ENCODE data around the gene RPS6KA6. TPM values are rescaled to one million over a fixed set of nuclear protein-coding genes. Genes with fewer than 3 reads are reported as not detected.

RPS6KA6 gene
- total RNA-seq (10 to 100 TPM in 2 of 5 donors, 1 to 10 TPM in 1, under 1 TPM in 2; 0.29 to 22.3 (median 1.2) TPM), polyA plus RNA-seq (1 to 10 TPM in 1 of 3 donors, under 1 TPM in 2; 0.81 to 1.5 (median 0.95) TPM)
- long read RNA-seq, donor 1 = 0 reads
- long read RNA-seq, donor 2 = 0 reads
- long read RNA-seq, donor 3 = 0 reads
- long read RNA-seq, donor 4 = 0 reads
- long read RNA-seq, donor 5 = 0 reads
- long read RNA-seq, donor 6, partial matches to known transcripts = 0 of 1 reads
- long read RNA-seq, donor 6, other reads (novel, unspliced or antisense) = 0 of 1 reads
- long read RNA-seq, donor 7 = 0 reads
- long read RNA-seq, donor 8 = 0 reads
- long read RNA-seq, donor 9 = 0 reads
- long read RNA-seq, donor 10 = 0 reads

GRCh38 chrX:84187533-84188319, at the start of gene RPS6KA6:
Gene RPS6KA6, minus strand, starts transcription at chrX:84188199. Its CDS starts 300 bp downstream, at chrX:84187899.
- Histone ChIP-seq H3K4me1 (no peaks in the 10 kb centered on the region), H3K9me3 (no peaks in the 10 kb centered on the region), H3K27ac (peak within 1 kb of the TSS; percentile 10 to 73 (median 32)), H3K27me3 (no peaks in the 10 kb centered on the region), H3K36me3 (no peaks in the 10 kb centered on the region), H3K4me3 (peak within 1 kb of the TSS; percentile 53 to 65 (median 57))
- 1 to 36% (median 10%) methylated on average over 13 to 65 of the region's 81 CpGs for WGBS, 5 donors
- TF ChIP-seq EP300 (IDR thresholded peaks at IDR 0.05) (no peak), POLR2A (IDR thresholded peaks at IDR 0.05) (no peak), POLR2AphosphoS5 (IDR thresholded peaks at IDR 0.05) (no peak)
- TF ChIP-seq, protein P1, sequence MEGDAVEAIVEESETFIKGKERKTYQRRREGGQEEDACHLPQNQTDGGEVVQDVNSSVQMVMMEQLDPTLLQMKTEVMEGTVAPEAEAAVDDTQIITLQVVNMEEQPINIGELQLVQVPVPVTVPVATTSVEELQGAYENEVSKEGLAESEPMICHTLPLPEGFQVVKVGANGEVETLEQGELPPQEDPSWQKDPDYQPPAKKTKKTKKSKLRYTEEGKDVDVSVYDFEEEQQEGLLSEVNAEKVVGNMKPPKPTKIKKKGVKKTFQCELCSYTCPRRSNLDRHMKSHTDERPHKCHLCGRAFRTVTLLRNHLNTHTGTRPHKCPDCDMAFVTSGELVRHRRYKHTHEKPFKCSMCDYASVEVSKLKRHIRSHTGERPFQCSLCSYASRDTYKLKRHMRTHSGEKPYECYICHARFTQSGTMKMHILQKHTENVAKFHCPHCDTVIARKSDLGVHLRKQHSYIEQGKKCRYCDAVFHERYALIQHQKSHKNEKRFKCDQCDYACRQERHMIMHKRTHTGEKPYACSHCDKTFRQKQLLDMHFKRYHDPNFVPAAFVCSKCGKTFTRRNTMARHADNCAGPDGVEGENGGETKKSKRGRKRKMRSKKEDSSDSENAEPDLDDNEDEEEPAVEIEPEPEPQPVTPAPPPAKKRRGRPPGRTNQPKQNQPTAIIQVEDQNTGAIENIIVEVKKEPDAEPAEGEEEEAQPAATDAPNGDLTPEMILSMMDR (IDR thresholded peaks at IDR 0.05) = no peak
- DNase-seq = peak in 1 of 2 donors; percentile 58
- intact Hi-C loops (cut with DNase I; ENCODE audit: low total_unique reads) = no loop called here

DNA sequence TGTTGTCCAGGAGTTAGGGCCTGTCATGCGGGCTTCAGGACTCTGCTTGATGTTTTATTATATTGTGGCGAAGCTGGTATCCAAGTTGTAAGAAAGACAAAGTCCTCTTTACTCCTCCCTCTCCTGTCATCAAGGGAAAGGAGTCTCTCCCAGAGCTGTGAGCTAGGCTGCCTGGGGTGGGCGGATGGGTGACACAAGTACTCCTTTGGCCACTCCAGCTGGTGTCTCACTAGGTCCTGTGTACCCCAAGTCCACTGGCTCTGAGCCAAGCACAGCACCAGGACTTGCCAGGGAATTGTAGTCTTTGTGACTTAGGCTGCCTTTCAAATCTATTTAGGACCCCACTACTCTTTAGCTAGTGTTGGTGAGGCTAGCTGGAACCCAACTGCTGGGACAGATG, 36.7 kb upstream of the RPS6KA6 start:
- no peaks in the 10 kb centered on the region for H3K4me1 ChIP-seq
- WGBS, 5 donors = 72 to 94% (median 90%) methylated on average over 2 to 3 of the region's 3 CpGs
- no peak overlapping the region for H3K4me3 ChIP-seq
- no peak overlapping the region for H3K27ac ChIP-seq
- H3K9me3 ChIP-seq = no peaks in the 10 kb centered on the region
- DNase-seq = no peak
- peaks cover 0 to 5% (median 0%) of the 10 kb centered on the region in 3 donors for H3K27me3 ChIP-seq
- H3K36me3 ChIP-seq = no peaks in the 10 kb centered on the region
- intact Hi-C loops (cut with DNase I; ENCODE audit: low total_unique reads) = no loop called here
- TF ChIP-seq POLR2AphosphoS5 (IDR thresholded peaks at IDR 0.05) (no peak), EP300 (IDR thresholded peaks at IDR 0.05) (no peak), POLR2A (IDR thresholded peaks at IDR 0.05) (no peak)
- TF ChIP-seq, protein P1 (IDR thresholded peaks at IDR 0.05) = no peak

- Histone ChIP-seq H3K27me3 (peaks cover 0 to 5% (median 0%) of the 10 kb centered on the region in 3 donors), H3K4me1 (no peaks in the 10 kb centered on the region), H3K9me3 (no peaks in the 10 kb centered on the region), H3K36me3 (no peaks in the 10 kb centered on the region), H3K4me3 (no peak overlapping the region), H3K27ac (no peak overlapping the region)
- TF ChIP-seq, protein P1 (IDR thresholded peaks at IDR 0.05) = no peak
- no peak for TF ChIP-seq POLR2A (IDR thresholded peaks at IDR 0.05)
- no peak for TF ChIP-seq EP300 (IDR thresholded peaks at IDR 0.05)
- no peak for TF ChIP-seq POLR2AphosphoS5 (IDR thresholded peaks at IDR 0.05)
- DNase-seq = no peak
- intact Hi-C loops (cut with DNase I; ENCODE audit: low total_unique reads) = no loop called here
Measured at GRCh38 chrX:84223261-84223660, 35.3 kb upstream of the RPS6KA6 start.

- no peak overlapping the region for H3K4me3 ChIP-seq
- no peak overlapping the region for H3K27ac ChIP-seq
- peaks cover 0 to 5% (median 0%) of the 10 kb centered on the region in 3 donors for H3K27me3 ChIP-seq
- WGBS, 5 donors = 38 to 73% (median 59%) methylated on average over 2 of the region's 2 CpGs
- no peaks in the 10 kb centered on the region for H3K4me1 ChIP-seq
- no peak for DNase-seq
- H3K36me3 ChIP-seq = no peaks in the 10 kb centered on the region
- intact Hi-C loops (cut with DNase I; ENCODE audit: low total_unique reads) = no loop called here
- no peaks in the 10 kb centered on the region for H3K9me3 ChIP-seq
- no peak for TF ChIP-seq POLR2A (IDR thresholded peaks at IDR 0.05)
Measured at GRCh38 chrX:84221181-84221580, 33.2 kb upstream of the RPS6KA6 start.

All from stomach (tissue), 19 donors.